ENCODE measurements around the gene NT5C2.

GRCh38 chr10:103202319-103202718 is 9.2 kb upstream of the NT5C2 start:
- TF ChIP-seq CTCF (IDR thresholded peaks at IDR 0.05): no peak
- TF ChIP-seq ZFX (IDR thresholded peaks at IDR 0.05; ENCODE audit: borderline replicate concordance): no peak
